Endothelial cell of umbilical vein (primary cell): ENCODE data around the gene MAP3K7CL. TPM values are rescaled to one million over a fixed set of nuclear protein-coding genes. Genes with fewer than 3 reads are reported as not detected.

Experiments
- BruUV-seq: library from RNA; stranded (reverse); fragments of 400-500 nt; replicated peaks from 2 replicates; lab custom pipeline; 2021; lab: Mats Ljungman, UMichigan
- CTCF ChIA-PET: fragments of 300-600, 350-600 bp; sonication (Branson Sonifier 250); formaldehyde crosslinking; loops from one replicate; lab custom pipeline; 2021; ENCODE audit warnings: antibody characterized with exemption, inconsistent platforms; lab: Charles Lee
- POLR2A ChIA-PET: fragments of 300-600, 350-600 bp; sonication (Branson Sonifier 250); formaldehyde crosslinking; loops from one replicate; lab custom pipeline; 2021; ENCODE audit warnings: antibody characterized with exemption, inconsistent platforms; lab: Charles Lee
- DNase-seq: peaks from one replicate; pipeline ENCODE4 v3.0.0-alpha.2; 2011; ENCODE audit warnings: low read depth, low spot score
- FAIRE-seq: peaks from 2 replicates; lab custom pipeline; 2011; peaks lifted over from hg19 to GRCh38; lab: Jason Lieb, UNC
- H2AFZ ChIP-seq: 2 replicates; pipeline ENCODE4 v1.6.0; 2012; ENCODE audit warnings: low read depth, low read length, control low read depth, inconsistent platforms
- H3K27ac ChIP-seq: 2 replicates; pipeline ENCODE4 v1.5.1; 2011; ENCODE audit warnings: low read depth, mild to moderate bottlenecking, control low read depth, low read length, moderate library complexity; ENCODE audit not compliant: insufficient read depth
- H3K27me3 ChIP-seq, 2 experiments: 2 replicates each; pipeline versions ENCODE4 v1.6.0 to v1.6.1; 2011; ENCODE audit warnings: low read length in 2 of 2, mixed read lengths in 1 of 2; ENCODE audit not compliant: control insufficient read depth in 2 of 2, insufficient read depth in 2 of 2
- H3K36me3 ChIP-seq, 2 experiments: 2 replicates in 1 of 2; 3 replicates in 1 of 2; pipeline ENCODE4 v1.5.1; 2011; ENCODE audit warnings: low read length in 2 of 2, mild to moderate bottlenecking in 1 of 2, moderate library complexity in 1 of 2; ENCODE audit not compliant: control insufficient read depth in 2 of 2, insufficient read depth in 2 of 2; ENCODE audit errors: extremely low read depth in 1 of 2
- H3K4me1 ChIP-seq: 3 replicates; pipeline ENCODE4 v1.5.1; 2011; ENCODE audit warnings: mild to moderate bottlenecking, low read length; ENCODE audit not compliant: control insufficient read depth, insufficient read depth; ENCODE audit errors: extremely low read depth
- H3K4me2 ChIP-seq: 2 replicates; pipeline ENCODE4 v1.6.1; 2011; ENCODE audit warnings: low read length, control low read depth, mixed read lengths; ENCODE audit not compliant: insufficient read depth
- H3K4me3 ChIP-seq, 3 experiments: fragments of 200-600 bp in 1 of 3; sonication (generic), shearing (Covaris generic) in 1 of 3; replicated peaks in 1 of 3; 2 replicates each; pipeline ENCODE4 v1.5.1; 2011 to 2016; ENCODE audit warnings: control low read depth in 3 of 3, low read length in 3 of 3, mild to moderate bottlenecking in 2 of 3, inconsistent platforms in 1 of 3, low read depth in 1 of 3, moderate library complexity in 1 of 3; ENCODE audit not compliant: insufficient read depth in 1 of 3
- H3K79me2 ChIP-seq: 2 replicates; pipeline ENCODE4 v1.6.0; 2012; ENCODE audit warnings: low read length, inconsistent platforms; ENCODE audit not compliant: control insufficient read depth, insufficient read depth
- H3K9ac ChIP-seq: replicated peaks from 2 replicates; pipeline ENCODE3; 2011; ENCODE audit warnings: low read length, control low read depth; ENCODE audit not compliant: insufficient read depth; ENCODE audit errors: extremely low read depth
- H3K9me1 ChIP-seq: replicated peaks from 3 replicates; pipeline ENCODE4 v1.6.0; 2011; ENCODE audit warnings: mild to moderate bottlenecking, low read length; ENCODE audit not compliant: control insufficient read depth, insufficient read depth; ENCODE audit errors: extremely low read depth
- H3K9me3 ChIP-seq: replicated peaks from 2 replicates; pipeline ENCODE4 v1.5.1; 2012; ENCODE audit warnings: low read length, inconsistent platforms; ENCODE audit not compliant: control insufficient read depth, insufficient read depth
- H4K20me1 ChIP-seq: replicated peaks from 2 replicates; pipeline ENCODE3; 2011; ENCODE audit warnings: mild to moderate bottlenecking, low read length; ENCODE audit not compliant: control insufficient read depth, insufficient read depth; ENCODE audit errors: extremely low read depth
- CTCF ChIP-seq, 2 donors: IDR thresholded peaks; 1 replicate in 1 of 2; 2 replicates in 1 of 2; pipeline ENCODE4 v1.5.1; 2011; ENCODE audit warnings: low read length in 2 of 2, mild to moderate bottlenecking in 2 of 2, moderate library complexity in 2 of 2, control low read depth in 1 of 2, inconsistent platforms in 1 of 2, low read depth in 1 of 2; ENCODE audit not compliant: insufficient read depth in 1 of 2; ENCODE audit errors: extremely low read depth in 1 of 2
- EZH2 ChIP-seq: IDR thresholded peaks from 2 replicates; pipeline ENCODE4 v1.6.1; 2012; ENCODE audit warnings: borderline replicate concordance, low read depth, mild to moderate bottlenecking, moderate library complexity, low read length, inconsistent platforms; ENCODE audit not compliant: severe bottlenecking
- FOS ChIP-seq: IDR thresholded peaks from 2 replicates; pipeline ENCODE4 v1.6.1; 2011; ENCODE audit warnings: mild to moderate bottlenecking, low read length, moderate library complexity, borderline replicate concordance; ENCODE audit not compliant: insufficient read depth
- GATA2 ChIP-seq: IDR thresholded peaks from 2 replicates; pipeline ENCODE4 v1.7.0; 2011; ENCODE audit warnings: low read depth, mild to moderate bottlenecking, moderate library complexity, mixed read lengths, low read length; ENCODE audit not compliant: insufficient read length, insufficient read depth
- JUN ChIP-seq: IDR thresholded peaks from 2 replicates; pipeline ENCODE4 v1.6.1; 2011; ENCODE audit warnings: borderline replicate concordance, low read depth; ENCODE audit not compliant: insufficient read length, insufficient read depth
- MYC ChIP-seq: IDR thresholded peaks from one replicate; pipeline ENCODE4 v1.6.1; 2011; ENCODE audit warnings: mild to moderate bottlenecking, low read depth, low read length
- POLR2A ChIP-seq: IDR thresholded peaks from 2 replicates; pipeline ENCODE4 v1.6.1; 2012; ENCODE audit warnings: low read depth, mild to moderate bottlenecking, control low read depth, low read length
- POLR2AphosphoS5 ChIP-seq: IDR thresholded peaks from 2 replicates; pipeline ENCODE4 v1.6.1; 2012; ENCODE audit warnings: low read depth, mild to moderate bottlenecking, control low read depth, low read length, moderate library complexity; ENCODE audit not compliant: insufficient read depth
- dilution Hi-C: fragments of 300-500 bp; cut with MboI; formaldehyde crosslinking; loops from one replicate; pipeline ENCODE4 v1.15.0; 2019; ENCODE audit warnings: low sequenced_read_pairs; ENCODE audit not compliant: extremely low pct_ligation_motif_present
- intact Hi-C: fragments of 100-400 bp; cut with micrococcal nuclease; formaldehyde crosslinking; loops from one replicate; pipeline ENCODE4 v1.10.0; 2022
- polyA plus RNA-seq, 4 experiments: library from polyadenylated mRNA; depleted of rRNA in 3 of 4; stranded (reverse) in 3 of 4; unstranded in 1 of 4; fragments of >200 nt; gene quantifications; 2 replicates each; pipeline versions ENCODE4 v1.2.1 to v1.2.3, GENCODE V29; 2011 to 2012; ENCODE audit warnings: missing spikeins in 1 of 4
- total RNA-seq: library from RNA; stranded (reverse); gene quantifications from 2 replicates; pipeline ENCODE4 v1.2.3, GENCODE V29; 2021
- TF ChIP-seq, protein P1 (sequence below): IDR thresholded peaks from 2 replicates; pipeline ENCODE4 v1.6.1; 2011; ENCODE audit not compliant: insufficient read depth, insufficient read length

Gene MAP3K7CL
- total and polyA plus RNA-seq, 2 donors (not counting 3 experiments of a cell fraction or from before 2014, with no cell fraction given) = 6.1 to 8.1 TPM

DNA sequence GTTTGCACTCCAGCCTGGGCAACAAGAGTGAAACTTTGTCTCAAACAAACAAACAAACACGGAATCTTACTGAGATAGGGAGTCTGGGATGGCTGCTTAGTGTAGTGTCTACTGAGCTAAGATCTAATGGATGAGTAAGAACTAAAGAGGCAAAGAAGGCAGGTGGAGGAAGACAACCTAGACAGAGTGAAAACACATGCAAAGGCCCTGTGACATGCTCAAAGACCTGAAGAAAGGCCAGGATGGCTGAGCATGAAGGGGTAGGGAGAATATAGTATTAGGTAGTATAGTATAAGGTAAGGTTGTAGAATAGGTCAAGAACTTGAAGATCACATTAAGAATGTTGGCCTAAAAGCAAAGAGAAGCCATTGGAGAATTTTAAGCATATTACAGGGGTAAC, 49.1 kb downstream of the MAP3K7CL start:
- ChIA-PET POLR2A (interaction anchor here (0.7 kb wide), 1 partner anchor 12 kb away, joined by 4 read pairs; no protein-coding TSS in a partner anchor), CTCF (interaction anchor here (3.3 kb wide), 1 partner anchor 15 kb away, joined by 9 read pairs; no protein-coding TSS in a partner anchor)
- Histone ChIP-seq H3K4me3 (no peak overlapping the region), H3K36me3 (no peaks in the 10 kb centered on the region), H3K9ac (no peak overlapping the region), H3K27ac (no peak overlapping the region), H3K4me2 (no peak overlapping the region), H3K79me2 (no peaks in the 10 kb centered on the region), H2AFZ (no peak overlapping the region), H3K27me3 (no peaks in the 10 kb centered on the region), H4K20me1 (no peaks in the 10 kb centered on the region), H3K9me1 (no peaks in the 10 kb centered on the region), H3K4me1 (peaks cover 36% of the 10 kb centered on the region), H3K9me3 (no peaks in the 10 kb centered on the region)
- dilution Hi-C loops (no loop called here), intact Hi-C loops (no loop called here)
- no TSS peak for BruUV-seq
- no peak for FAIRE-seq
- no peak for DNase-seq
- TF ChIP-seq CTCF (IDR thresholded peaks at IDR 0.05; ENCODE audit: extremely low read depth in 1 of 2, insufficient read depth in 1 of 2, low read depth in 1 of 2, low read length in 2 of 2) (no peak), POLR2AphosphoS5 (no peak), JUN (no peak), POLR2A (no peak), EZH2 (no peak), FOS (no peak), MYC (no peak), GATA2 (no peak)
- TF ChIP-seq, protein P1, sequence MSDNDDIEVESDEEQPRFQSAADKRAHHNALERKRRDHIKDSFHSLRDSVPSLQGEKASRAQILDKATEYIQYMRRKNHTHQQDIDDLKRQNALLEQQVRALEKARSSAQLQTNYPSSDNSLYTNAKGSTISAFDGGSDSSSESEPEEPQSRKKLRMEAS = no peak
